ENCODE measurements around the gene CHAF1A.

CHAF1A gene

DNA sequence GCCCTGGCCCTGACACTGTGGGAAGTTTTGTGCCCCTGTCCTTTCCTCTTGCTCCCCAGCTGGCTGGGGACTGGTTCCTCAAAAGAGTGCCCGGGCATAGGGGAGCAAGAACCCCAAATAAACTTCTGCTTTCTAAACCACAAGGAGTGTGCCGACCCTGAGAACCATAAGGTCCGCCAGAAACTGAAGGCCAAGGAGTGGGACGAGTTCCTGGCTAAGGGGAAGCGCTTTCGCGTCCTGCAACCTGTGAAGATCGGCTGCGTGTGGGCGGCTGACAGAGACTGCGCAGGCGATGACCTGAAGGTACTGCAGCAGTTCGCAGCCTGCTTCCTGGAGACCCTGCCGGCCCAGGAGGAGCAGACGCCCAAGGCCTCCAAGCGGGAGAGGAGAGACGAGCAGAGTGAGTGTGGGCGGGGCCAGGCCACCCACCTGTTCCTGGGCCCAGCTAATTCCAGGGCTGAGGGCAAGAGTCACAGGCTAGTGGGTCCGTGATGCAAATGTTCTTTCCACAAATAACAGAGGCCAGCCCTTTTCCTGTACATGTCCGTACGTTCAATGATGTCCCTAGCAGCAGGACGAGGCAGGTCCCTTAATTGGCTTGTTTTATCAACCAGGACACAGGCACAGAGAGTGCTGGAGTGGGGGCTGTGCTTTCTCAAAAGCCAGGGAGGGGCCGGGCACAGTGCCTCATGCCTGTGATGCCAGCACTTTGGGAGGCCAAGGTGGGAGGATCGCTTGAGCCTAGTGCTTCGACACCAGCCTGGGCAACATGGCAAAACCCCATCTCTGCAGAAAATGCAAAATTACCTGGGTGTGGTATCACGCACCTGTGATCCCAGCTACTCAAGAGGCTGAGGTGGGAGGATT is 29.6 kb downstream of the CHAF1A start:
- in situ Hi-C loops (cut with MboI; ENCODE audit: low sequenced_read_pairs): no loop called here

DNA sequence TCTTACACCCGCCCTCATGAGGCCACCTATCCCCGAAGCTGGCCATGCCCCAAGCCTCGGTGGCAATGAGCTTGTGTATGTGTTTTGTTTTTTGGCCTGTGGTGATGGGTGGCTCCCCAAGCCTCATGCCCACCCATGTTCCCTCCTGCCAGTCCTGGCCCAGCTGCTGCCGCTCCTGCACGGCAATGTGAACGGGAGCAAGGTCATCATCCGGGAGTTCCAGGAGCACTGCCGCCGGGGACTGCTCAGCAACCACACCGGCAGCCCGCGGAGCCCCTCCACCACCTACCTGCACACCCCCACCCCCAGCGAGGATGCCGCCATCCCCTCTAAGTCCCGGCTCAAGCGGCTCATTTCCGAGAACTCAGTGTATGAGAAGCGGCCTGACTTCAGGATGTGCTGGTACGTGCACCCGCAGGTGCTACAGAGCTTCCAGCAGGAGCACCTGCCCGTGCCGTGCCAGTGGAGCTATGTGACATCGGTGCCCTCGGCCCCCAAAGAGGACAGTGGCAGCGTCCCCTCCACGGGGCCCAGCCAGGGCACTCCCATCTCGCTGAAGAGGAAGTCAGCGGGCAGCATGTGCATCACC is 30.6 kb downstream of the CHAF1A start:
- in situ Hi-C loops (cut with MboI; ENCODE audit: low sequenced_read_pairs): no loop called here

DNA sequence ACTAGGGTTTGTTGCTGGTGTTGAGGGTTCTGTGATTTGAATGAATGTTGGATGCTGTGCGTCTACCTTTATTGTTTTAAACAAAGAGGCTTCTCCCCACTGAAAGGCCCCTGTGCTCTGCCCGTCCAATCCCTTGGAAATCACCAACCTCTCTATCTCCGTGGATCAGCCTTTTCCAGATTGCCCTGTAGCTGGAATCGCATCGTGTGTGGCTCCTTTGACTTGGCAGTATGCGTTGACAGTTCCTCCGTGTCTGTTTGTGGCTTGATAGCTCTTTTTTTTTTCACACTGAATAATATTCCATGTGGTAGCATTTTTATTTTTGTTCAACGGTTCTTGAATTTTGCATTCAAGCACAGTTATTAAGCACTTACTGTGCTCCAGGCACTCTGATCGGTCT is 32.0 kb downstream of the CHAF1A start:
- in situ Hi-C loops (cut with MboI; ENCODE audit: low sequenced_read_pairs): no loop called here

- in situ Hi-C loops (cut with MboI; ENCODE audit: low sequenced_read_pairs): no loop called here
Observed at GRCh38 chr19:4436231-4436630, 33.8 kb downstream of the CHAF1A start.

DNA sequence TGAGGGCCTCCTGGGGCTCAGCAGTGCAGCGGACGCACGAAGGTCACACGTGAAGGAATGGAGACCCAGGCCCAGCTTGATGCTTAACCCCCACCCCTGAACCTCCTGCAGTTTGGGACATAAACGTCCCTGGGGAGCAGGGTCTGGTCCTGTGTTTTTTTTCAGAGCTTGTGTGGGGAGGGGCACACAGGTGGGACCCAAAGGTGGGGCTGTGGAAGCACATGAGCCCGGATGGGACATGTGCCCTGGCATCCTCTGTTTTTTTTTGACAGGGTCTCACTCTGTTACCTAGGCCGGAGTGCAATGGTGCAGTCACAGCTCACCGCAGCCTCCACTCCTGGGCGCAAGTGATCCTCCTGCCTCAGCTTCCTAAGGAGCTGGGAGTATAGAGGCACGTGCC is 34.7 kb downstream of the CHAF1A start:
- in situ Hi-C loops (cut with MboI; ENCODE audit: low sequenced_read_pairs): no loop called here

DNA sequence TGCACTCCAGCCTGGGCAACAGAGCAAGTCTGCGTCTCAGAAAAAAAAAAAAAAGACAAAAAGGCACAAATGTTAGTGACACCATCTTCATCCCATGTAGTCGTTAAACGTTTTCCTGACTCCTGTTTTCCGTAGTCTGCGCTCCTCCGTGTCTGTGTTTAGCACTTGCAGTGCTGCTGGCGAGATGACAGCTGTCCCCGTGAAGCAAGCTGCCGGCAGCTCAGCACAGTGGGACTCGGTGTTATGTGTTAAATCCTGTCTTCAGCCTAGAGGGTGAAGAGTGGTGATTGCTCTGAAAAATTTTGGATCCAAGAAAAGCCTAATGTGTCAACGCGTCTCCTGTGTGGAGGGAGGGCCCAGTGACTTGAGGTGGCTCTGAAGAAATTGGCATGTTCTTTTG is 36.8 kb downstream of the CHAF1A start:
- in situ Hi-C loops (cut with MboI; ENCODE audit: low sequenced_read_pairs): no loop called here

- in situ Hi-C loops (cut with MboI; ENCODE audit: low sequenced_read_pairs): no loop called here
Observed at GRCh38 chr19:4441994-4442818, 39.8 kb downstream of the CHAF1A start.

DNA sequence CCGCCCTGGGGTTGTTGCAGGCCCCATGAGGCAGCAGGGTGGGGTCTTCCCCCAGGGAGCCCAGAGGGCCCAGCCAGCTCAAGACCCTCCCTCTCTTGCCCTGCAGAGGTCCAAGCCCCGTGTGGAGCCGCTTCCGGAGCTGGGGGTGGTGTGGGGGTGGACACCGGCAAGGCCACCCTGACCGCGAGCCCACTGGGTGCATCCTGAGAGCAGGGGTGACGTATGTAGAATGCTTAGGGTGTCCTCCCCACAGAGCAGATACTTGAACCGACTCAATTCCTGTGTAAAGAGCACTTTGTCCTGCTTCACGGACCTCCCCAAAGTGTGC is 40.3 kb downstream of the CHAF1A start:
- in situ Hi-C loops (cut with MboI; ENCODE audit: low sequenced_read_pairs): no loop called here

DNA sequence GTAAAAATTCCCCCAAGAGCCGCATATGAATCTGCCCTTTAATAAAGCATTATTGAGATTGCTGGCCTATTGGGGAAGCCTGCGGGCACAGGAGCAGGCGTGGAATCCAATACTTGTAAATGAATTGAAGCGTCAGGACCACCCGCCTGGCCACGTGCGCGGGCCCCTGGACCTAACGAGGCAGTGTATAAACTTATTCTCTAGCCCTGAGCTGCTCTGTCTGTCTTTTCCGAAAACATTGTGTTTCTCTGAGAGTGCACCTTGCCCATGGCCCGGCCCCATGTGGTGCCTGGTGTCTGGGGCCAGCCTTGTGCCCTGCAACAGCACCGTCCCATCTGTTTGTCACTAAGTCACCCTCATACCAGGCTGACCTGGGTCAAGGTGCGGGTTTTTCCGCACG is 40.7 kb downstream of the CHAF1A start:
- in situ Hi-C loops (cut with MboI; ENCODE audit: low sequenced_read_pairs): no loop called here

GRCh38 chr19:4443966-4444764 is 41.7 kb downstream of the CHAF1A start:
- in situ Hi-C loops (cut with MboI; ENCODE audit: low sequenced_read_pairs): no loop called here

DNA sequence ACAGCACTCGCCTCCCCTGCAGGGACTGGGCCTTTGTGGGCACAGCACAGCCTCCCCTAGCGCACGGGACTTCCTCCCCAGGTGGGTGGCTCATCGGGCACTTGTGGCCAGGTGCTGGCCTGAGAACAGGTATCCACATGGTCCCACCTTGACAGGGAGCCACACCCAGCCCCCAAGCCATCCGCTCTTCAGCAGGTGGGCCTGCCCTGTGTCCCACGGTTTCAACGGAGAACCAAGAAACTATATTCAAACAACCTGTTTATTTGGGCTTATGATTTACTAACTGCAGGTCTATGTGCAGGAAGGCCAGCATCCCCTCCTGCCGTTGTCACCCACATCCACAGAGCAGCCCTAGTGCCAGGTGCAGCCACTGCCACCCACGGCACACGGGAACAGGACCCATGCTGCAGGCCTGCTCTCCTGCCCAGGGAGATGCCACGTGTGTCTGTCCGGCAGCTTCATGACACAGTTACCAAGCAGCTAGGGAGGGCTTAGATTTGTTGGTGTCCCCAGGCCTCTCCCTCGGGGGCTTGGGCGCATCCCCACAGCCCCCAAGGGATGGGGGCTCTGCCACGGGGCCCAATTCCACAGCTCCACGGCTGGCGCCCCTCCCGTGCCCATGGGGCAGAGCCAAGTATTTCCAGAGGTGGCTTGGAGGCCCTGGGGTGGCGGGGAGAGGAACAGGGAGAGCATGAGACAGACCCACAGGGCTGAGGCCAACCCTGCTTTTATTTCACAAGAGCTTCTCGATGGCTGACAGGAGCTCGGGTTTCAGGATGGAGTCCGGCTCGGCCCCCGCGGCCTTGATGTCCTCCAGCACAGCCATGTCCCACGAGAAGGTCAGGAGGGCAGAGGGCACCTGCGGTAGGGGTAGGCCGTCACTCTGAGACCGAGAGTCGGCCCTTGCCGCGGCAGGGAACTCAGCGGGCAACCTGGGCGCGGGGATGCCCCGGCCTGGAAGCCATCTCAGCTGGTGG is 42.6 kb downstream of the CHAF1A start:
- in situ Hi-C loops (cut with MboI; ENCODE audit: low sequenced_read_pairs): no loop called here

GRCh38 chr19:4445963-4446703 is 43.7 kb downstream of the CHAF1A start:
- in situ Hi-C loops (cut with MboI; ENCODE audit: low sequenced_read_pairs): no loop called here

DNA sequence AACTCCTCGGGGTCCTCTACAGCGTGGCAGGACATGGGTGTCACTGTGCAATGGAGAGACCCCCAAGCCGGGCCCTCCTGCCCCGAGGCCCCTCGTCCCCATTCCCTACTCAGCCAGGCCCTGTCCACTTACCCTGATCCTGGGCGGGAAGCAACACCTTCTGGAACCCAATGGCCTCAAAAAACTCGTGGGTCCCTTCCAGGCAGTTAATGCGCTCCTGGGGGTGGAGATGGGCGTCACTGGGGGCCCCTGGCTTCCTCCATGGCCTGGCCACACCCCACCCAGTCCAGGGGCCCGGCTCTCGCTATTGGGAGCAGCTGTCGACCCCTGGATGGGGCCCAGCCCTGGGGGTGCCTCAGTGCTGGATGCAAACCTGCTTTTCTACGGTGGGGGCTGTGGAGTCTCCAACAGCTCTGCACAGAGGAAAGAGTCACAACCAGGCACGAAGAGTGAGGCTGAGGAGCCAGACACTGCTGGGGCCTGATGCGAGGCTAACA is 44.3 kb downstream of the CHAF1A start:
- in situ Hi-C loops (cut with MboI; ENCODE audit: low sequenced_read_pairs): no loop called here

DNA sequence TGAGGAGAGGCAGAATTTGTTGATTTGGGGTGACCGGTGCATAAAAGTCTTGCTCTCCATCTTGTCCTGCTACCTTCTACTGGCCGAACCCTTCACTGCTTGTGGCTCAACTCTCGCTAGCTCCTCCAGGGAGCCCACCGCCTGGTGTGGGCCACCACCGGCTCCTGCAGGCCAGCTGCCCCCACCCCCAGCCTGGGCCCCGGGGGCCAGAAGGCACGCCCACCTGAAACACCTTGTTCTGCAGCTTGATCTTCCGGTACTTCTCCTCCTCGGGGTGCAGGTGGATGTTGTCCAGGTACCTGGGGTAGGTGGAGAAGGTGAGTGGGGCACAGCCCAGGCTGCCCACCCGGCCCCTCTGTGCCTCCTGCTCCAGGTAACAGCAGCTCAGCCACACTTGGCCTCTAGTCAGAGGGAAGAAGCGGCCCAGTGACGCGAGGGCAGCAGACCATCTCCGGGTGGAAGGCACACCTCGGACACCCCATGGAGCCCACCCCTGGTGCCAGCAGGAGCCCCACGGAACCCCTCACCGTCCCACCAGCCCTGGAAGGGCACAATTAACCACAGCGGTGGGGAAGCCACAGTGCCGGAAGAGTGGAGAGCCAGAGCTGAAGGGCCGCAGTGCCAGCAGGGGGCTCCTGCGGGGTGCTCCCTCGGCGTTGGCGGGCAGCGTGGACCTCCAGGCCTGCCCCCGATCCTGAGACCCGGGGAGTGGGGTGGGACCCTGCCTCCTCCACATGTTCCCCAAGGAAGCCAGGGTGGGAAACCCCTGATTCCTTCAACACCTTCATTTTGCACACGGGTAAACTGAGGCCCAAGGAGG is 45.1 kb downstream of the CHAF1A start:
- in situ Hi-C loops (cut with MboI; ENCODE audit: low sequenced_read_pairs): no loop called here

- in situ Hi-C loops (cut with MboI; ENCODE audit: low sequenced_read_pairs): no loop called here
Observed at GRCh38 chr19:4448147-4448985, 45.9 kb downstream of the CHAF1A start.

DNA sequence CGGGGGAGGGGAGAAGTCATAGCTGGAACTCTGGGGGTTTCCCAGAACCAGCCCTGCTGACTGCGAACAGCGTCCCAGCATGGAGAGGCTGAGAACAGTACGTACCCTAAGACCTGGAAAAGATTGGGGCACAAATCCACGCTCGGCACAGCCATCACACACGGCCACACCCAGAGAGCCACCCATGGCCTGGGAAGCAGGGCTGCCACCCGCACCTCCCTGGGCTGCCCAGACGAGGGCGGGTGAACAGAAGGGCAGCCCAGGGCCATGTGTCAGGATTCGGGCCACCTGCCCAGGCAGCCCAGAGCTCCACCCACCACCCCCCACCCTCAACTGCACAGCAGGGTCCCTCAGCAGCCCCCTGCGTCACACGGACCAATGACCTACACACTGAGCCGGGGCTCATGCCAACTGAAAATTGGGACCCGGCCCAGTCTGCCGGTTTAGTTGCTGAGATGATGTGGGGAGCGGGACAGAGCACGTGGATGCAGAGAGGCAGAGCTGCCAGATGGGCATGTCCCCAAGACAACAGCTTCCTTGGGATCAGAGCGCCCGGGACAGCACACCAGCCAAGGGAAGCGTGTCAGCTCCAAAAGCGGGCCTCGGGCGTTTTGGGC is 46.7 kb downstream of the CHAF1A start:
- in situ Hi-C loops (cut with MboI; ENCODE audit: low sequenced_read_pairs): no loop called here

- in situ Hi-C loops (cut with MboI; ENCODE audit: low sequenced_read_pairs): no loop called here
Observed at GRCh38 chr19:4449639-4450028, 47.2 kb downstream of the CHAF1A start.
